ENCODE data around the gene HLA-E.
"Not testable (repeated sequence)": the region's sequence is repeated elsewhere in the genome, so short reads cannot be mapped to it uniquely, and the experiment has no call there.

DNA sequence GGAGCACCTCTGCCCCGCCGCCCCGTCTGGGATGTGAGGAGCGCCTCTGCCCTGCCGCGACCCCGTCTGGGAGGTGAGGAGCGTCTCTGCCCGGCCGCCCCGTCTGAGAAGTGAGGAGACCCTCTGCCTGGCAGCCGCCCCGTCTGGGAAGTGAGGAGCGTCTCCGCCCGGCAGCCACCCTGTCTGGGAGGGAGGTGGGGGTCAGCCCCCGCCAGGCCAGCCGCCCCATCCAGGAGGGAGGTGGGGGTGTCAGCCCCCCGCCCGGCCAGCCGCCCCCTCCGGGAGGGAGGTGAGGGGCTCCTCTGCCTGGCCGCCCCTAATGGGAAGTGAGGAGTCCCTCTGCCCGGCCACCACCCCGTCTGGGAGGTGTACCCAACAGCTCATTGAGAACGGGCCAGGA is 14.2 kb upstream of the HLA-E start:
- TF ChIP-seq, protein P1, sequence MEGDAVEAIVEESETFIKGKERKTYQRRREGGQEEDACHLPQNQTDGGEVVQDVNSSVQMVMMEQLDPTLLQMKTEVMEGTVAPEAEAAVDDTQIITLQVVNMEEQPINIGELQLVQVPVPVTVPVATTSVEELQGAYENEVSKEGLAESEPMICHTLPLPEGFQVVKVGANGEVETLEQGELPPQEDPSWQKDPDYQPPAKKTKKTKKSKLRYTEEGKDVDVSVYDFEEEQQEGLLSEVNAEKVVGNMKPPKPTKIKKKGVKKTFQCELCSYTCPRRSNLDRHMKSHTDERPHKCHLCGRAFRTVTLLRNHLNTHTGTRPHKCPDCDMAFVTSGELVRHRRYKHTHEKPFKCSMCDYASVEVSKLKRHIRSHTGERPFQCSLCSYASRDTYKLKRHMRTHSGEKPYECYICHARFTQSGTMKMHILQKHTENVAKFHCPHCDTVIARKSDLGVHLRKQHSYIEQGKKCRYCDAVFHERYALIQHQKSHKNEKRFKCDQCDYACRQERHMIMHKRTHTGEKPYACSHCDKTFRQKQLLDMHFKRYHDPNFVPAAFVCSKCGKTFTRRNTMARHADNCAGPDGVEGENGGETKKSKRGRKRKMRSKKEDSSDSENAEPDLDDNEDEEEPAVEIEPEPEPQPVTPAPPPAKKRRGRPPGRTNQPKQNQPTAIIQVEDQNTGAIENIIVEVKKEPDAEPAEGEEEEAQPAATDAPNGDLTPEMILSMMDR (IDR thresholded peaks at IDR 0.05), result not testable (repeated sequence)
- not testable (repeated sequence) for TF ChIP-seq EZH2 (IDR thresholded peaks at IDR 0.05; ENCODE audit: borderline replicate concordance, insufficient read depth, low read depth, low read length, poor library complexity, severe bottlenecking)

Measured in B cell (primary cell).